DND-41 (cell line): ENCODE measurements around the gene FTL.

Source experiments
- ATAC-seq: fragments of 200-7000 bp; cut with Tn5 transposase; 3 replicates; pipeline ENCODE4 v1.9.1; 2021; ENCODE audit warnings: low read depth; ENCODE audit not compliant: insufficient read depth
- DNase-seq: peaks from one replicate; pipeline ENCODE4 v3.0.0-alpha.2; 2020
- H2AFZ ChIP-seq: 2 replicates; pipeline ENCODE4 v1.6.0; 2012; ENCODE audit warnings: low read depth, low read length
- H3K27ac ChIP-seq: 2 replicates; pipeline ENCODE4 v1.5.1; 2012; ENCODE audit warnings: low read length, inconsistent platforms
- H3K27me3 ChIP-seq: fragments of 200-600 bp; sonication (generic); 2 replicates; pipeline ENCODE4 v1.6.0; 2012; ENCODE audit warnings: low read length, mild to moderate bottlenecking, inconsistent platforms; ENCODE audit not compliant: insufficient read depth, poor library complexity
- H3K36me3 ChIP-seq: 2 replicates; pipeline ENCODE4 v1.5.1; 2012; ENCODE audit warnings: low read length, inconsistent platforms; ENCODE audit not compliant: insufficient read depth
- H3K4me1 ChIP-seq: 2 replicates; pipeline ENCODE4 v1.5.1; 2012; ENCODE audit warnings: mild to moderate bottlenecking, low read length; ENCODE audit not compliant: insufficient read depth
- H3K4me2 ChIP-seq: 2 replicates; pipeline ENCODE4 v1.6.0; 2012; ENCODE audit warnings: mild to moderate bottlenecking, moderate library complexity, low read length, inconsistent platforms; ENCODE audit not compliant: insufficient read depth
- H3K4me3 ChIP-seq, 2 experiments: fragments of 200-600 bp in 1 of 2; shearing (Covaris generic) in 1 of 2; 2 replicates each; pipeline ENCODE4 v1.5.1; 2012 to 2016; ENCODE audit warnings: inconsistent platforms in 2 of 2, low read length in 2 of 2, mild to moderate bottlenecking in 2 of 2, low read depth in 1 of 2, moderate library complexity in 1 of 2
- H3K79me2 ChIP-seq: 2 replicates; pipeline ENCODE4 v1.6.0; 2012; ENCODE audit warnings: low read length, inconsistent platforms; ENCODE audit not compliant: insufficient read depth
- H3K9ac ChIP-seq: 2 replicates; pipeline ENCODE4 v1.6.0; 2012; ENCODE audit warnings: low read depth, mild to moderate bottlenecking, inconsistent platforms, low read length, moderate library complexity
- H3K9me3 ChIP-seq: 2 replicates; pipeline ENCODE4 v1.5.1; 2012; ENCODE audit warnings: low read length, moderate library complexity, mild to moderate bottlenecking, inconsistent platforms; ENCODE audit not compliant: insufficient read depth, severe bottlenecking
- H4K20me1 ChIP-seq: 2 replicates; pipeline ENCODE4 v1.6.0; 2012; ENCODE audit warnings: low read length; ENCODE audit not compliant: insufficient read depth
- CTCF ChIP-seq: IDR thresholded peaks from 2 replicates; pipeline ENCODE4 v1.5.1; 2012; ENCODE audit warnings: borderline replicate concordance, low read length, moderate library complexity, mild to moderate bottlenecking; ENCODE audit not compliant: poor library complexity, severe bottlenecking; ENCODE audit errors: extremely low read depth
- EZH2 ChIP-seq: IDR thresholded peaks from 3 replicates; pipeline ENCODE4 v1.6.1; 2012; ENCODE audit warnings: borderline replicate concordance, low read depth, mild to moderate bottlenecking, moderate library complexity, low read length, inconsistent platforms; ENCODE audit not compliant: severe bottlenecking

The FTL gene

GRCh38 chr19:48994035-48994386 lies 28.9 kb downstream of the FTL start:
- peaks cover 80% of the 10 kb centered on the region for H3K79me2 ChIP-seq
- H3K4me3 ChIP-seq, result peak overlapping the region; percentile 95 to 98
- H3K9ac ChIP-seq, result peak overlapping the region; percentile 93
- peak overlapping the region; percentile 83 for H2AFZ ChIP-seq
- H3K4me2 ChIP-seq, result peak overlapping the region; percentile 88
- peaks cover 45% of the 10 kb centered on the region for H3K4me1 ChIP-seq
- peaks cover 23% of the 10 kb centered on the region for H3K36me3 ChIP-seq
- no peak for TF ChIP-seq EZH2
- TF ChIP-seq CTCF, result no peak
- no peaks in the 10 kb centered on the region for H3K27me3 ChIP-seq
- DNase-seq (no peak), ATAC-seq (no peak)
- H3K27ac ChIP-seq, result peak overlapping the region; percentile 99
- no peaks in the 10 kb centered on the region for H3K9me3 ChIP-seq
- peaks cover 26% of the 10 kb centered on the region for H4K20me1 ChIP-seq

DNA sequence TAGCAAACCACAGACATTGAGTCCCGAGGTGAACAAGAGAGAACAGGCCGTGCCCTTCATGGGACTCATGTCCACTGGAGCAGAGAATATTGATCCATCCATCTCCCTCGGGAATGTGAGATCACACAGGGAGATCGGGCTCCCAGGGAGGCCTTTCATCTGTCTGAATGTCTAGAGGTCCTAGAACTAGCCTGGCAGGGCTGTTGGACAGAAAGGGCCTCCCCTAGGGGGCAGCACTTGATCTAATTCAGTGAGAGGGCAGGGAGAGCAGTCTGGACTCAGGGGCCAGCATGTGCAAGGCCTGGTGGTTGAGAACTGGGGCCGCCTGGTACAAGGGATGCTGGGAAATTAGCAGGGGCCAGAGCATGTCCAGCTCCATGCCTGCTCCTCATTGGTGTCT lies 32.9 kb downstream of the FTL start:
- Histone ChIP-seq H3K4me3 (no peak overlapping the region), H3K27me3 (no peaks in the 10 kb centered on the region), H4K20me1 (peaks cover 34% of the 10 kb centered on the region), H3K4me2 (no peak overlapping the region), H3K79me2 (peaks cover 68% of the 10 kb centered on the region), H2AFZ (no peak overlapping the region), H3K9ac (no peak overlapping the region), H3K27ac (peak overlapping the region; percentile 29; the same call in 1 of the 2 replicates), H3K4me1 (peaks cover 23% of the 10 kb centered on the region), H3K36me3 (peaks cover 44% of the 10 kb centered on the region), H3K9me3 (no peaks in the 10 kb centered on the region)
- ATAC-seq (no peak), DNase-seq (peak; percentile 55)
- TF ChIP-seq CTCF (peak; percentile 72), EZH2 (no peak)

GRCh38 chr19:48999481-49000325 lies 34.6 kb downstream of the FTL start:
- H4K20me1 ChIP-seq, result peaks cover 34% of the 10 kb centered on the region
- peaks cover 17% of the 10 kb centered on the region for H3K4me1 ChIP-seq
- peaks cover 61% of the 10 kb centered on the region for H3K36me3 ChIP-seq
- H3K4me2 ChIP-seq, result no peak overlapping the region
- DNase-seq (peak; percentile 62), ATAC-seq (peak; percentile 80)
- no peaks in the 10 kb centered on the region for H3K27me3 ChIP-seq
- no peaks in the 10 kb centered on the region for H3K9me3 ChIP-seq
- H3K79me2 ChIP-seq, result peaks cover 57% of the 10 kb centered on the region
- H2AFZ ChIP-seq, result no peak overlapping the region
- H3K27ac ChIP-seq, result no peak overlapping the region
- H3K9ac ChIP-seq, result no peak overlapping the region
- H3K4me3 ChIP-seq, result no peak overlapping the region
- TF ChIP-seq EZH2 (no peak), CTCF (peak; percentile 77)
